Cardiac muscle cell (in vitro differentiated cells and primary cell): ENCODE results near the gene STAG3. TPM values are rescaled to one million over a fixed set of nuclear protein-coding genes. Genes with fewer than 3 reads are reported as not detected.
"Not testable (repeated sequence)": the region's sequence is repeated elsewhere in the genome, so short reads cannot be mapped to it uniquely, and the experiment has no call there.

Experiments
- DNase-seq, 2 donors: peaks; one replicate each; pipeline versions ENCODE4 v3.0.0 to v3.0.0-alpha.2; 2010 to 2017; ENCODE audit warnings: low read depth in 1 of 2, low spot score in 1 of 2
- H3K27ac ChIP-seq: fragments of 200-600 bp; sonication (generic); 2 replicates; pipeline ENCODE4 v1.5.1; 2016
- H3K27me3 ChIP-seq: fragments of 200-600 bp; sonication (generic); 2 replicates; pipeline ENCODE4 v1.6.0; 2016; ENCODE audit warnings: control low read depth
- H3K36me3 ChIP-seq: fragments of 200-600 bp; sonication (generic); 2 replicates; pipeline ENCODE4 v1.5.1; 2016; ENCODE audit warnings: control low read depth
- H3K4me1 ChIP-seq: fragments of 200-600 bp; sonication (generic); 2 replicates; pipeline ENCODE4 v1.8.1; 2017; ENCODE audit warnings: low read depth, mild to moderate bottlenecking, mixed run types
- H3K4me3 ChIP-seq: fragments of 200-600 bp; sonication (generic); 2 replicates; pipeline ENCODE4 v1.5.1; 2016; ENCODE audit warnings: mild to moderate bottlenecking
- H3K9me3 ChIP-seq: fragments of 200-600 bp; sonication (generic); 2 replicates; pipeline ENCODE4 v1.5.1; 2017; ENCODE audit warnings: low read depth, mild to moderate bottlenecking, control low read depth
- CTCF ChIP-seq: IDR thresholded peaks from 2 replicates; pipeline ENCODE4 v1.5.1; 2012; ENCODE audit warnings: low read depth, mild to moderate bottlenecking, low read length
- polyA plus RNA-seq: library from polyadenylated mRNA; unstranded; fragments of >200 nt; fragmentation: Nextera tagmentation; extraction: Ambion mirVana; gene quantifications from 2 replicates; pipeline ENCODE4 v1.2.1, GENCODE V29; 2016
- total RNA-seq: library from RNA; depleted of rRNA; stranded (reverse); fragments of >200 nt; gene quantifications from 2 replicates; pipeline ENCODE4 v1.2.3, GENCODE V29; 2016

Gene STAG3
- total and polyA plus RNA-seq, 2 experiments from 2014 or later, result 2.0 to 5.8 TPM

GRCh38 chr7:100191775-100192174 lies 14.1 kb downstream of the STAG3 start:
- Histone ChIP-seq H3K4me3 (no peak overlapping the region), H3K36me3 (no peaks in the 10 kb centered on the region), H3K27me3 (no peaks in the 10 kb centered on the region), H3K9me3 (no peaks in the 10 kb centered on the region), H3K27ac (no peak overlapping the region), H3K4me1 (peaks cover 30% of the 10 kb centered on the region)
- peak in 1 of 2 donors; percentile 67 for DNase-seq
- TF ChIP-seq CTCF, result no peak

- not testable (repeated sequence) for H3K27ac ChIP-seq, H3K9me3 ChIP-seq, H3K4me3 ChIP-seq, H3K36me3 ChIP-seq, H3K27me3 ChIP-seq, DNase-seq
- peaks cover 30% of the 10 kb centered on the region for H3K4me1 ChIP-seq
Measured at GRCh38 chr7:100192281-100192862, 14.7 kb downstream of the STAG3 start.

GRCh38 chr7:100192969-100193368 lies 15.3 kb downstream of the STAG3 start:
- peaks cover 30% of the 10 kb centered on the region for H3K4me1 ChIP-seq
- DNase-seq, result no peak
- H3K4me3 ChIP-seq, result no peak overlapping the region
- H3K36me3 ChIP-seq, result no peaks in the 10 kb centered on the region
- no peaks in the 10 kb centered on the region for H3K27me3 ChIP-seq
- TF ChIP-seq CTCF, result no peak
- no peak overlapping the region for H3K27ac ChIP-seq
- no peaks in the 10 kb centered on the region for H3K9me3 ChIP-seq

GRCh38 chr7:100195222-100195621 lies 17.5 kb downstream of the STAG3 start:
- Histone ChIP-seq H3K36me3 (no peaks in the 10 kb centered on the region), H3K4me1 (peaks cover 23% of the 10 kb centered on the region), H3K9me3 (no peaks in the 10 kb centered on the region), H3K27me3 (no peaks in the 10 kb centered on the region), H3K27ac (no peak overlapping the region), H3K4me3 (no peak overlapping the region)
- DNase-seq, result no peak
- TF ChIP-seq CTCF, result no peak

GRCh38 chr7:100195901-100196322 lies 18.2 kb downstream of the STAG3 start:
- H3K9me3 ChIP-seq, H3K4me3 ChIP-seq, H3K27ac ChIP-seq, H3K36me3 ChIP-seq, DNase-seq, H3K27me3 ChIP-seq: not testable (repeated sequence)
- peaks cover 19% of the 10 kb centered on the region for H3K4me1 ChIP-seq

GRCh38 chr7:100198266-100198665 lies 20.5 kb downstream of the STAG3 start:
- Histone ChIP-seq H3K27me3 (no peaks in the 10 kb centered on the region), H3K9me3 (no peaks in the 10 kb centered on the region), H3K36me3 (no peaks in the 10 kb centered on the region), H3K4me1 (peaks cover 6% of the 10 kb centered on the region), H3K4me3 (no peak overlapping the region), H3K27ac (no peak overlapping the region)
- DNase-seq, result no peak
- TF ChIP-seq CTCF, result no peak

GRCh38 chr7:100200693-100201092 lies 23.0 kb downstream of the STAG3 start:
- no peaks in the 10 kb centered on the region for H3K9me3 ChIP-seq
- DNase-seq, result no peak
- H3K4me3 ChIP-seq, result no peak overlapping the region
- H3K27ac ChIP-seq, result no peak overlapping the region
- no peaks in the 10 kb centered on the region for H3K36me3 ChIP-seq
- H3K27me3 ChIP-seq, result no peaks in the 10 kb centered on the region
- H3K4me1 ChIP-seq, result peaks cover 6% of the 10 kb centered on the region
- TF ChIP-seq CTCF, result no peak
